Skeletal muscle tissue (tissue), 4 donors: ENCODE results near the gene ZDHHC1. TPM values are rescaled to one million over a fixed set of nuclear protein-coding genes. Genes with fewer than 3 reads are reported as not detected.

Experiments used
- H3K27ac ChIP-seq: one replicate; pipeline ENCODE4 v1.7.0; 2013; ENCODE audit warnings: mild to moderate bottlenecking, low read depth, low read length, inconsistent platforms
- H3K27me3 ChIP-seq, 3 donors: one replicate each; pipeline ENCODE4 v1.7.0; 2013; ENCODE audit warnings: low read length in 3 of 3; ENCODE audit not compliant: control insufficient read depth in 3 of 3, insufficient read depth in 3 of 3
- H3K36me3 ChIP-seq, 3 donors: one replicate each; pipeline ENCODE4 v1.7.0; 2013; ENCODE audit warnings: low read length in 3 of 3; ENCODE audit not compliant: control insufficient read depth in 3 of 3, insufficient read depth in 3 of 3
- H3K4me1 ChIP-seq, 3 donors: one replicate each; pipeline ENCODE4 v1.7.0; 2013; ENCODE audit warnings: low read length in 3 of 3, mild to moderate bottlenecking in 3 of 3; ENCODE audit not compliant: control insufficient read depth in 3 of 3, insufficient read depth in 3 of 3
- H3K4me3 ChIP-seq, 3 donors: one replicate each; pipeline ENCODE4 v1.7.0; 2013; ENCODE audit warnings: low read length in 3 of 3
- H3K9ac ChIP-seq, 3 donors: one replicate each; pipeline ENCODE4 v1.7.0; 2013; ENCODE audit warnings: low read length in 3 of 3, mild to moderate bottlenecking in 3 of 3, moderate library complexity in 2 of 3, low read depth in 1 of 3
- H3K9me3 ChIP-seq, 3 donors: one replicate each; pipeline ENCODE4 v1.7.0; 2013; ENCODE audit warnings: low read length in 3 of 3; ENCODE audit not compliant: control insufficient read depth in 3 of 3
- total RNA-seq: library from RNA; depleted of rRNA; stranded (reverse); fragments of >200 nt; gene quantifications from one replicate; pipeline ENCODE4 v1.2.3, GENCODE V29; 2014
- donor health status: Osteomylitis.

The ZDHHC1 gene
- total RNA-seq, 1 donor from 2014 or later = 11.5 TPM

DNA sequence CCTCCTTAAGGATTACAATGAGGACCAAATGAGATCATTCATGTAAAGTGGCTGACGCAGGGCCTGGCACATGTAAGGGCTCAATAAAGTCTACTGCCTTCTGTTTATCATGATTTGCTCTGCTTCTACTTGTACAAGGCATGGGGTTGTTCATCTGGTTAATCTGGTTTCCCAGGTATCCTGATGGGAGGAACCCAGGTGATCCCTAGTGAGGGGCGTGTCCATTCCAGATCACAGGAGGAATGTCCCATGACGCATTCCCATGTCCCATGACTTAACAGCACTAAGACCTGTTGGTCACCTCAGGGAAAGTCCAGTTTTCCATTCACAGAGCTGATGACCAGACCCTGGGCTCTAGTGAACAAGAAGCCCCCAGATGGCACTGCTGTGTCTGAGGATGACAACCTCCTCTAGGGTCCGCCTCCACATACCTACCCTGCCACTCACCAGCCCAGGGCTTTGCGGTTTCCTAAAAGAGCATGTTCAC, 11.5 kb downstream of the ZDHHC1 start:
- Histone ChIP-seq H3K4me1 (peaks cover 31 to 72% (median 60%) of the 10 kb centered on the region in 3 donors), H3K27me3 (no peaks in the 10 kb centered on the region)

DNA sequence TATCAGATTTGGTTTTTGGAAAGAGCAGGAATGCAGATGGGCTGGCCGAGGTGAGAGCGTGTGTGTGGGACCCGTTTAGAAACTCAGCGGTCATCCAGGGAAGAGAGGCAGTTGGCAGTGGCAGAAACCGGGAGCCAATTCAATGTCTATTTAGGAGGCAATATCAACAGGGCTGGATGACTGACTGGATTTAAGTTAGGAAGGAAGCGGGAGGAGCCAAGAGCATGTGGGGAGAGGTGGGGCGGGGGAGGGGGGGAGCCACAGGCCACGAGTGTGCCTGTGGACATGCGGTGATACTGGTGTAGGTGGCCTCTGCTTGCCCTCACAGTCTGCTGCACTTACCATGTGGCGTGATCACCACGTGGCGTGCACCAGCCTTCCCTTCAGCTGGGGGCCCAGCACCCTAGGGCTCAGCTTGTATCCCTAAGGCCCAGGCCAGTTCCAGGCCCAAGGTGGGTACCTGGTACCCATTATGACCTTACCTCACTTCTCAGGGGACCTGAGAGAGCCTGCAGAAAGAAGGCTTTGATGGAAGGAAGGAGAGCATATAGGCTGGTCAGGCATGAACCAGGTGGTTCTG, 12.2 kb downstream of the ZDHHC1 start:
- H3K27me3 ChIP-seq = no peaks in the 10 kb centered on the region
- H3K9ac ChIP-seq = no peak overlapping the region
- H3K4me1 ChIP-seq = peaks cover 34 to 72% (median 67%) of the 10 kb centered on the region in 3 donors
- no peak overlapping the region for H3K4me3 ChIP-seq
- no peaks in the 10 kb centered on the region for H3K9me3 ChIP-seq
- H3K27ac ChIP-seq = peak overlapping the region; percentile 89
- H3K36me3 ChIP-seq = no peaks in the 10 kb centered on the region

More for the DNA sequence above, 11.5 kb downstream of the ZDHHC1 start:
- Histone ChIP-seq H3K9ac (peak overlapping the region in 1 of 3 donors; percentile 50), H3K9me3 (no peaks in the 10 kb centered on the region), H3K27ac (peak overlapping the region; percentile 89), H3K4me3 (no peak overlapping the region), H3K36me3 (no peaks in the 10 kb centered on the region)

DNA sequence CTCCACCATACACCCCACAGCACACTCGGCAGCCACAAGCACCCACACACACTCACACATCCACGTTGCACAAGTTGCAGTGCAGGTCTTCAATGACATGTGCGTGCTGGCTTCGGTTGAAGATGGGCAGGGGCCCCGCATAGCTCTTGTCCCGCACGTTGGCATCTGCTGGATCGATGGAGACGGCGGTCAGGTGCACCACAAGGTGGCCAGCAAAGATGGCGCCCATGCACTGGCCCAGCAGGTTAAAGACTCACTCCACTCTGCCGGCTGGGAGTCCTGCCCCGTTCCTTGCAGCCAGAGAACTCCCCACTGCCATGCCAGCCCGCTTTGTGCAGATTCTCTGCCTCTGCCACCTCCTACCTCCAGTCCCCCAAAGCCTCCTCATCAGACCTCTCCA, 15.4 kb downstream of the ZDHHC1 start:
- Histone ChIP-seq H3K9me3 (no peaks in the 10 kb centered on the region), H3K9ac (no peak overlapping the region), H3K27me3 (no peaks in the 10 kb centered on the region), H3K27ac (no peak overlapping the region), H3K36me3 (no peaks in the 10 kb centered on the region), H3K4me1 (peaks cover 30 to 77% (median 66%) of the 10 kb centered on the region in 3 donors), H3K4me3 (no peak overlapping the region)

GRCh38 chr16:67399749-67400704, 16.2 kb downstream of the ZDHHC1 start:
- Histone ChIP-seq H3K9ac (peak overlapping the region in 2 of 3 donors; percentile 20 to 60), H3K4me1 (peaks cover 30 to 76% (median 66%) of the 10 kb centered on the region in 3 donors), H3K4me3 (peak overlapping the region in 1 of 3 donors; percentile 29), H3K27me3 (no peaks in the 10 kb centered on the region), H3K9me3 (no peaks in the 10 kb centered on the region), H3K27ac (no peak overlapping the region), H3K36me3 (no peaks in the 10 kb centered on the region)

- Histone ChIP-seq H3K36me3 (no peaks in the 10 kb centered on the region), H3K27me3 (no peaks in the 10 kb centered on the region), H3K9ac (peak overlapping the region in 2 of 3 donors; percentile 20 to 60), H3K9me3 (no peaks in the 10 kb centered on the region), H3K4me1 (peaks cover 32 to 72% (median 59%) of the 10 kb centered on the region in 3 donors), H3K4me3 (peak overlapping the region in 1 of 3 donors; percentile 6), H3K27ac (no peak overlapping the region)
These were observed 17.0 kb downstream of the ZDHHC1 start for GRCh38 chr16:67399218-67399733.

DNA sequence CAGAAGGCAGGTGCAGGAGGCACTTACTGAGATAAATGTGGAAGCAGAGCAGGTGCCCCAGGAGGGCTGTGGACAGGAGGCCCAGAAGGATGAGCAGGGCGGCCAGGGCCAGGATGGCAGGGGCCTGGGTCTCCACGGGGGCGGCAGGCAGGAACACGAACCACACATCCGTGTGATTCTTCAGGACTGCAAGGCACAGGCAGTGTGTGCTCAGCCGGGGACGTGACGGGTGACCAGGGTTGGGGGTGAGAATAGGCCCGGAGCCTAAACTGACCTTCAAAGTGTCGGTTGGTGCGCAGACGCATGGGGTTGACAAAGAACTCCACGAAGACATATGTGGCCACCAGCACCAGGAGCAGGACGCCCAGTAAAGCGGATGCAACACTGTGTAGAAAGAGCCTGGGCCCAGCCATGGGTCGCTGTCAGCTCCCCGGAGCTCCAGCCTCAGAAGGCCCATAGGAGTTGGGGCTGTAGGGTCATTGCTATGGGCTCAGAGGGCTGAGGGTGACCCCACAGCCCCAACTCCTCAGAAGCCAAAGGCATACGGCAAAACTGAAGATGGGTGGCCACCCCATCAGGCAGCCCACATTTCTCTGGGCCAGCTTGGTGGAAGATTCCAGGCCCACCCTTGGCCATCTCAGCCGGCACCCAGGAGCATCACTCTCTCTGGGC, 17.6 kb downstream of the ZDHHC1 start:
- peaks cover 36 to 69% (median 59%) of the 10 kb centered on the region in 3 donors for H3K4me1 ChIP-seq
- peak overlapping the region in 1 of 3 donors; percentile 64 for H3K9ac ChIP-seq
- no peak overlapping the region for H3K4me3 ChIP-seq
- no peaks in the 10 kb centered on the region for H3K27me3 ChIP-seq
- H3K27ac ChIP-seq = no peak overlapping the region
- no peaks in the 10 kb centered on the region for H3K9me3 ChIP-seq
- H3K36me3 ChIP-seq = no peaks in the 10 kb centered on the region

GRCh38 chr16:67397812-67398545, 18.3 kb downstream of the ZDHHC1 start:
- H3K27ac ChIP-seq = no peak overlapping the region
- peak overlapping the region in 1 of 3 donors; percentile 64 for H3K9ac ChIP-seq
- no peaks in the 10 kb centered on the region for H3K27me3 ChIP-seq
- H3K9me3 ChIP-seq = no peaks in the 10 kb centered on the region
- peaks cover 40 to 72% (median 63%) of the 10 kb centered on the region in 3 donors for H3K4me1 ChIP-seq
- H3K36me3 ChIP-seq = no peaks in the 10 kb centered on the region
- peak overlapping the region in 1 of 3 donors; percentile 15 for H3K4me3 ChIP-seq

DNA sequence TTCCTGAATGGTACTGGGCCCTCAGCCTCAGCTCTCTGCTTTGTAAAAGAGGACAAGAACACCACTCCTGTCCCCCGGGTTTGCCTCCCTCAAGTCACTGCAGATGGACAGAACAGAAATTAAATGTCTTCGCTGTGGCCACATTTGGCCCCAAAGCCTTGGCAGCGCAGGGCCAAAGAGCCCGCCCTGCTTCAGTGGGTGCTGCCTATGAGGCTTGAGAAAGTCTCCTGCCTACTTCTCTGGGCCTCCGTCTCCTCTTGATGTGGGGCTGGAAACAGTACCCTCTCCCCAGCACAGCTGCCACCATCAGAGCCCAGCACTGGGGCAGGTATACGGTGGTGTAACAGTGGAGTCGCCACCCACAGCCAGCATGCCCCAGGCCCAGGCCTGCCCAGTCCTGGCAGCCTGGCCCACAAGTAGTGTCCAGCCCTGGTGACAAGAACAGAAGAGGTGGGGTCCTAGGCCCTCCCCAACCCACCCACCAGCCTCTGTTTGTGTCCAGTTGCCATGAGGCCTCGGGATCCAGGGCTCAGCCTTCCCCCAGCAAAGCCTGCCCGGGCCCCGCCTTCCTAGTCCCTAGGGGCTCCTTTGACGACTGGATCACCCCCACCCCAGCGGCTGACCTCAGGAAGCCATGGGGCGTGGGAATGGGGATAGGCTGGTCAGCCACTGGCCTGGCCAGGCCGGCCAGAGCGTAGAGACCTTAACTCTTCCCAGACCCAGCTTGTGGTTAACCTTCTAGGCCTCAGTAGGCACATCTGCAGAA, 19.1 kb downstream of the ZDHHC1 start:
- Histone ChIP-seq H3K9ac (peak overlapping the region; percentile 21 to 60 (median 53)), H3K4me1 (peaks cover 48 to 80% (median 70%) of the 10 kb centered on the region in 3 donors), H3K4me3 (no peak overlapping the region), H3K36me3 (no peaks in the 10 kb centered on the region), H3K9me3 (no peaks in the 10 kb centered on the region), H3K27me3 (no peaks in the 10 kb centered on the region), H3K27ac (peak overlapping the region; percentile 83)
